HT1080 (cell line): ENCODE data around the gene ENDOG. TPM values are rescaled to one million over a fixed set of nuclear protein-coding genes. Genes with fewer than 3 reads are reported as not detected.
"Not testable (repeated sequence)": the region's sequence is repeated elsewhere in the genome, so short reads cannot be mapped to it uniquely, and the experiment has no call there.

Experiments
- DNase-seq: peaks from one replicate; pipeline ENCODE4 v3.0.0-alpha.2; 2015; ENCODE audit warnings: low read depth
- total RNA-seq: library from RNA; depleted of rRNA; stranded (reverse); fragments of >200 nt; shearing (Covaris generic); gene quantifications from 2 replicates; pipeline ENCODE4 v1.2.3, GENCODE V29; 2014

ENDOG gene
- total RNA-seq, 1 experiment from 2014 or later = 29.3 TPM

- DNase-seq = no peak
Observed at GRCh38 chr9:128828267-128828666, 10.0 kb downstream of the ENDOG start.

- DNase-seq = no peak
Observed at GRCh38 chr9:128828719-128829452, 10.6 kb downstream of the ENDOG start.

- peak; percentile 92 for DNase-seq
Observed at GRCh38 chr9:128829477-128830251, 11.4 kb downstream of the ENDOG start, which contains the start of gene SPOUT1. SPOUT1 (minus strand) TSS chr9:128829794; CDS start chr9:128829780, 14 bp downstream.

GRCh38 chr9:128833696-128834095 lies 15.4 kb downstream of the ENDOG start:
- no peak for DNase-seq

GRCh38 chr9:128835246-128836210 lies 17.2 kb downstream of the ENDOG start:
- DNase-seq = no peak

GRCh38 chr9:128836509-128837145 lies 18.3 kb downstream of the ENDOG start:
- DNase-seq = no peak

- DNase-seq = no peak
Observed at GRCh38 chr9:128838338-128838737, 20.0 kb downstream of the ENDOG start.

- no peak for DNase-seq
Observed at GRCh38 chr9:128840524-128840923, 22.2 kb downstream of the ENDOG start.

- DNase-seq = no peak
Observed at GRCh38 chr9:128841694-128842492, 23.6 kb downstream of the ENDOG start.

GRCh38 chr9:128843171-128843570 lies 24.9 kb downstream of the ENDOG start:
- DNase-seq = not testable (repeated sequence)

- DNase-seq = no peak
Observed at GRCh38 chr9:128845186-128845931, 27.1 kb downstream of the ENDOG start.

- no peak for DNase-seq
Observed at GRCh38 chr9:128846680-128847030, 28.4 kb downstream of the ENDOG start.

- DNase-seq = no peak
Observed at GRCh38 chr9:128847803-128848202, 29.5 kb downstream of the ENDOG start.

- not testable (repeated sequence) for DNase-seq
Observed at GRCh38 chr9:128851024-128851423, 32.7 kb downstream of the ENDOG start.

GRCh38 chr9:128851779-128852600 lies 33.7 kb downstream of the ENDOG start:
- DNase-seq = peak; percentile 56

GRCh38 chr9:128852646-128853045 lies 34.3 kb downstream of the ENDOG start:
- not testable (repeated sequence) for DNase-seq

GRCh38 chr9:128854454-128854853 lies 36.2 kb downstream of the ENDOG start:
- not testable (repeated sequence) for DNase-seq

GRCh38 chr9:128858476-128858875 lies 40.2 kb downstream of the ENDOG start:
- DNase-seq = not testable (repeated sequence)
